Astrocyte (in vitro differentiated cells and primary cell): Measurements from ENCODE around the gene MRPS18A. TPM values are rescaled to one million over a fixed set of nuclear protein-coding genes. Genes with fewer than 3 reads are reported as not detected.
"Not testable (repeated sequence)": the region's sequence is repeated elsewhere in the genome, so short reads cannot be mapped to it uniquely, and the experiment has no call there.

Experiments
- DNase-seq: peaks from one replicate; pipeline ENCODE4 v3.0.0-alpha.2; 2010; ENCODE audit warnings: low read depth
- FAIRE-seq: peaks from 2 replicates; lab custom pipeline; 2011; peaks lifted over from hg19 to GRCh38; lab: Jason Lieb, UNC
- H2AFZ ChIP-seq: 2 replicates; pipeline ENCODE4 v1.6.0; 2012; ENCODE audit warnings: low read depth, low read length, inconsistent platforms
- H3K27ac ChIP-seq: 2 replicates; pipeline ENCODE4 v1.5.1; 2011; ENCODE audit warnings: low read depth, low read length, inconsistent platforms
- H3K27me3 ChIP-seq: 2 replicates; pipeline ENCODE4 v1.6.0; 2011; ENCODE audit warnings: low read length, inconsistent platforms; ENCODE audit not compliant: insufficient read depth
- H3K36me3 ChIP-seq: 2 replicates; pipeline ENCODE4 v1.5.1; 2011; ENCODE audit warnings: low read length, inconsistent platforms; ENCODE audit not compliant: insufficient read depth
- H3K4me1 ChIP-seq: 2 replicates; pipeline ENCODE4 v1.5.1; 2011; ENCODE audit warnings: low read length, inconsistent platforms; ENCODE audit not compliant: insufficient read depth
- H3K4me2 ChIP-seq: 2 replicates; pipeline ENCODE4 v1.6.0; 2012; ENCODE audit warnings: low read length, inconsistent platforms
- H3K4me3 ChIP-seq: 2 replicates; pipeline ENCODE4 v1.5.1; 2011; ENCODE audit warnings: low read depth, mild to moderate bottlenecking, low read length, inconsistent platforms; ENCODE audit not compliant: insufficient read depth
- H3K79me2 ChIP-seq: 2 replicates; pipeline ENCODE4 v1.6.0; 2012; ENCODE audit warnings: mild to moderate bottlenecking, low read length, inconsistent platforms; ENCODE audit not compliant: insufficient read depth
- H3K9ac ChIP-seq: 2 replicates; pipeline ENCODE4 v1.6.0; 2012; ENCODE audit warnings: mild to moderate bottlenecking, low read length, inconsistent platforms
- H3K9me3 ChIP-seq: 2 replicates; pipeline ENCODE4 v1.5.1; 2012; ENCODE audit warnings: low read depth, mild to moderate bottlenecking, low read length, inconsistent platforms; ENCODE audit not compliant: insufficient read depth
- H4K20me1 ChIP-seq: 2 replicates; pipeline ENCODE4 v1.6.0; 2012; ENCODE audit warnings: low read length, inconsistent platforms; ENCODE audit not compliant: insufficient read depth
- H3K27ac Mint-ChIP-seq: one replicate; pipeline ENCODE4 v1.8.0; 2021; ENCODE audit warnings: mild to moderate bottlenecking, mixed read lengths; ENCODE audit not compliant: unreplicated experiment
- H3K27me3 Mint-ChIP-seq: one replicate; pipeline ENCODE4 v1.8.0; 2021; ENCODE audit warnings: low read depth, mixed read lengths; ENCODE audit not compliant: unreplicated experiment
- H3K36me3 Mint-ChIP-seq: one replicate; pipeline ENCODE4 v1.8.0; 2021; ENCODE audit warnings: low read depth, mixed read lengths; ENCODE audit not compliant: unreplicated experiment
- H3K4me1 Mint-ChIP-seq: one replicate; pipeline ENCODE4 v1.8.0; 2021; ENCODE audit warnings: low read depth, mixed read lengths; ENCODE audit not compliant: unreplicated experiment
- H3K4me3 Mint-ChIP-seq: one replicate; pipeline ENCODE4 v1.8.0; 2021; ENCODE audit warnings: mild to moderate bottlenecking, moderate library complexity, mixed read lengths; ENCODE audit not compliant: unreplicated experiment
- H3K9me3 Mint-ChIP-seq: one replicate; pipeline ENCODE4 v1.8.0; 2021; ENCODE audit warnings: mild to moderate bottlenecking, mixed read lengths; ENCODE audit not compliant: unreplicated experiment
- CTCF ChIP-seq: IDR thresholded peaks from 2 replicates; pipeline ENCODE4 v1.5.1; 2011; ENCODE audit warnings: low read depth, mild to moderate bottlenecking, inconsistent platforms, low read length, moderate library complexity; ENCODE audit not compliant: insufficient read depth
- EZH2 ChIP-seq: IDR thresholded peaks from 2 replicates; pipeline ENCODE4 v1.6.1; 2012; ENCODE audit warnings: mild to moderate bottlenecking, low read length, inconsistent platforms; ENCODE audit not compliant: insufficient read depth
- total RNA-seq: library from RNA; stranded (reverse); gene quantifications from 2 replicates; pipeline ENCODE4 v1.2.1, GENCODE V29; 2021

MRPS18A gene
- total RNA-seq, 1 donor from 2014 or later = 33.5 TPM

GRCh38 chr6:43665376-43665775 lies 22.2 kb downstream of the MRPS18A start:
- Histone ChIP-seq H4K20me1 (peaks cover 7% of the 10 kb centered on the region), H3K4me2 (no peak overlapping the region), H3K4me1 (peaks cover 16% of the 10 kb centered on the region), H3K79me2 (no peaks in the 10 kb centered on the region), H3K27me3 (no peaks in the 10 kb centered on the region), H3K4me3 (no peak overlapping the region), H2AFZ (no peak overlapping the region), H3K36me3 (no peaks in the 10 kb centered on the region), H3K9me3 (peaks cover 4% of the 10 kb centered on the region), H3K27ac (no peak overlapping the region), H3K9ac (no peak overlapping the region)
- FAIRE-seq (no peak), DNase-seq (peak; percentile 16)
- no peak for TF ChIP-seq CTCF
- no peak for TF ChIP-seq EZH2
- Mint-ChIP-seq H3K4me1 (peaks cover 27% of the 10 kb centered on the region), H3K9me3 (peaks cover 10% of the 10 kb centered on the region), H3K27ac (no peak overlapping the region), H3K27me3 (peaks cover 3% of the 10 kb centered on the region), H3K36me3 (peaks cover 7% of the 10 kb centered on the region), H3K4me3 (no peak overlapping the region)

- H3K27me3 Mint-ChIP-seq, H3K79me2 ChIP-seq, H3K27ac Mint-ChIP-seq, H3K36me3 ChIP-seq, H3K27ac ChIP-seq, H3K9me3 ChIP-seq, H3K4me2 ChIP-seq, H3K4me1 ChIP-seq, DNase-seq, H4K20me1 ChIP-seq, H3K4me3 Mint-ChIP-seq, FAIRE-seq, H3K4me1 Mint-ChIP-seq, H2AFZ ChIP-seq, H3K9ac ChIP-seq, H3K27me3 ChIP-seq, H3K4me3 ChIP-seq, H3K36me3 Mint-ChIP-seq: not testable (repeated sequence)
- H3K9me3 Mint-ChIP-seq = peaks cover 10% of the 10 kb centered on the region
Observed at GRCh38 chr6:43662948-43663347, 24.6 kb downstream of the MRPS18A start.

- Histone ChIP-seq H3K36me3 (no peaks in the 10 kb centered on the region), H3K9ac (no peak overlapping the region), H4K20me1 (no peaks in the 10 kb centered on the region), H3K9me3 (peaks cover 4% of the 10 kb centered on the region), H3K4me3 (no peak overlapping the region), H3K27me3 (no peaks in the 10 kb centered on the region), H3K4me2 (no peak overlapping the region), H3K27ac (no peak overlapping the region), H3K79me2 (no peaks in the 10 kb centered on the region), H2AFZ (no peak overlapping the region), H3K4me1 (no peaks in the 10 kb centered on the region)
- peaks cover 10% of the 10 kb centered on the region for H3K9me3 Mint-ChIP-seq
- peaks cover 12% of the 10 kb centered on the region for H3K36me3 Mint-ChIP-seq
- no peaks in the 10 kb centered on the region for H3K27me3 Mint-ChIP-seq
- DNase-seq (no peak), FAIRE-seq (no peak)
- TF ChIP-seq CTCF (no peak), EZH2 (no peak)
- no peaks in the 10 kb centered on the region for H3K4me1 Mint-ChIP-seq
- no peak overlapping the region for H3K27ac Mint-ChIP-seq
- H3K4me3 Mint-ChIP-seq = no peak overlapping the region
Observed at GRCh38 chr6:43658161-43658560, 29.4 kb downstream of the MRPS18A start.
